Tibial nerve (tissue), 4 donors: ENCODE measurements around the gene TUBG2.

ENCODE experiments used
- CTCF ChIP-seq, 5 experiments: fragments of 200-600 bp in 3 of 5; fragments of 450-650 bp in 2 of 5; sonication (generic) in 3 of 5; IDR thresholded peaks; one replicate each; pipeline ENCODE4 v1.5.1; 2016 to 2019; ENCODE audit warnings: antibody characterized with exemption in 5 of 5, mild to moderate bottlenecking in 3 of 5, moderate library complexity in 2 of 5
- EP300 ChIP-seq, 2 donors: sonication (generic); formaldehyde crosslinking; IDR thresholded peaks; one replicate each; pipeline ENCODE4 v1.6.1; 2017; ENCODE audit warnings: antibody characterized with exemption in 2 of 2, mild to moderate bottlenecking in 1 of 2
- POLR2A ChIP-seq, 2 donors: fragments of 450-650 bp; IDR thresholded peaks; one replicate each; pipeline ENCODE4 v1.6.1; 2017; ENCODE audit warnings: antibody characterized with exemption in 2 of 2, mild to moderate bottlenecking in 2 of 2, moderate library complexity in 2 of 2

DNA sequence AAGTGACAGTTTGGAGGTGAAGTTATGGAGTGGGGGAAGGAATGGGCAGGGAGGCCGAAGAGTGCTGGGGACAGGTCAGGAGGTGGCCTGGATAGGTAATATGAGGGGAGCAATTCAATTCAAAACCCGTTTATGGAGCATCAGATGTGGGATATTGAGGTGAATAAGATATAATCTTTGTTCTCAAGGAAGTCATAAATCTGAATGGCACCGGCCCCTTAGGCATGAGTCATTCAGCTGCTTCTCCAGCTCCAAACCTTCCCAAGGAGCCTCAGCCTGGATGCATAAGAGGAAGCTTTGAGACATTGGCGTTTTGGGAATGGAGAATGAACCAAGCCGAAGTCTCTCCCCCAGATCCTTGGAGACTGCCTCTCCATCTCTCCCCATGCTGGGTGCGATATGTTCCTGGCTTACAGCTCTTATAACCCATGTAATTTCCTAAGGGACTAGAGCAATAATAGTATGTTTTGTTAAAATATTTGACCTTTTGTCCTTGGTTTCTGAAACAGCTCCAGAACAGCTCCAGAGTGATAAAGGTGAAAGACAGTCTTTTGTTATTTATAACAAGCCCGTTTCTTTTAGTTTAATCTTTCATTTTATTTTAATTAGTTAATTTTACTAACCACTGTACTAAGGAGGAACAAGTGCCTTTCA, 1.7 kb downstream of the TUBG2 start:
- no peak for TF ChIP-seq CTCF (IDR thresholded peaks at IDR 0.05)
- no peak for TF ChIP-seq EP300 (IDR thresholded peaks at IDR 0.05)
- no peak for TF ChIP-seq POLR2A (IDR thresholded peaks at IDR 0.05)
